Right lobe of liver (tissue), 6 donors: ENCODE data around the gene TMEM144. TPM values are rescaled to one million over a fixed set of nuclear protein-coding genes. Genes with fewer than 3 reads are reported as not detected.
A peak's percentile ranks its signal among the peaks of the same experiment; 100 is the strongest.

Source experiments
- ATAC-seq, 4 donors: fragments of 200-7000 bp; cut with Tn5 transposase; one replicate each; pipeline ENCODE4 v1.9.1; 2020; ENCODE audit warnings: mild to moderate bottlenecking in 4 of 4, moderate library complexity in 4 of 4
- DNase-seq, 3 donors: peaks; one replicate each; pipeline ENCODE4 v3.0.0-alpha.2; 2020
- H3K27ac ChIP-seq, 3 donors: fragments of 200-600 bp; one replicate each; pipeline ENCODE4 v1.8.0; 2022
- H3K27me3 ChIP-seq, 2 donors: fragments of 200-600 bp; one replicate each; pipeline ENCODE4 v1.8.0; 2022
- H3K36me3 ChIP-seq, 4 donors: fragments of 200-600 bp; sonication (generic) in 1 of 4; one replicate each; pipeline versions ENCODE4 v1.5.1 to v1.8.0; 2017 to 2022; ENCODE audit warnings: control low read depth in 1 of 4
- H3K4me1 ChIP-seq, 4 donors: fragments of 200-600 bp; sonication (generic) in 1 of 4; one replicate each; pipeline versions ENCODE4 v1.5.1 to v1.8.0; 2017 to 2022; ENCODE audit warnings: control low read depth in 1 of 4
- H3K4me3 ChIP-seq, 3 donors: fragments of 200-600 bp; one replicate each; pipeline ENCODE4 v1.8.0; 2022
- H3K9me3 ChIP-seq, 4 donors: fragments of 200-600 bp; sonication (generic) in 1 of 4; one replicate each; pipeline versions ENCODE4 v1.5.1 to v1.8.0; 2017 to 2022; ENCODE audit warnings: control low read depth in 1 of 4
- POLR2A ChIP-seq: fragments of 450-650 bp; IDR thresholded peaks from one replicate; pipeline ENCODE4 v1.6.1; 2017; ENCODE audit warnings: antibody characterized with exemption, mild to moderate bottlenecking
- WGBS: methylation state at CpG from one replicate; pipeline ENCODE4 v1.1.6; 2018; ENCODE audit warnings: low coverage, low lambda C conversion rate; ENCODE audit not compliant: insufficient coverage; ENCODE audit errors: missing lambda C conversion rate; 5-methylcytosine and 5-hydroxymethylcytosine counted together
- intact Hi-C, 2 donors: fragments of 100-400 bp; cut with DNase I; formaldehyde crosslinking; loops; one replicate each; pipeline versions ENCODE4 v1.11.2 to v1.14.1; 2022
- total RNA-seq, 6 experiments: library from RNA; depleted of rRNA in 2 of 6; stranded (reverse); fragments of >200 nt in 2 of 6; fragmentation: NEBNext Ultra II Directional in 3 of 6; extraction: Animal tissue kit (Norgen Biotek cat#: 25700) in 3 of 6; gene quantifications; one replicate each; pipeline versions ENCODE4 v1.1.0 to v1.2.4, GENCODE V29; 2016 to 2023
- TF ChIP-seq, protein P1 (sequence below), 4 donors: fragments of 200-600 bp in 3 of 4; fragments of 450-650 bp in 1 of 4; IDR thresholded peaks; one replicate each; pipeline versions ENCODE4 v1.5.1 to v1.8.0; 2016 to 2022; ENCODE audit warnings: antibody characterized with exemption in 4 of 4, mild to moderate bottlenecking in 2 of 4
- donor health status: DM: no; HTN: yes; CAD: no.
- donor health status: DM: no; HTN: no; CAD: no.
- donor health status: DM: no; HTN: no; CAD: no.
- donor health status: DM: no; HTN: yes; CAD: no.
- donor health status: DM: no; HTN: yes; CAD: no.

Gene TMEM144
- total RNA-seq, 6 experiments from 2014 or later, result 1.3 to 6.7 (median 2.1) TPM

DNA sequence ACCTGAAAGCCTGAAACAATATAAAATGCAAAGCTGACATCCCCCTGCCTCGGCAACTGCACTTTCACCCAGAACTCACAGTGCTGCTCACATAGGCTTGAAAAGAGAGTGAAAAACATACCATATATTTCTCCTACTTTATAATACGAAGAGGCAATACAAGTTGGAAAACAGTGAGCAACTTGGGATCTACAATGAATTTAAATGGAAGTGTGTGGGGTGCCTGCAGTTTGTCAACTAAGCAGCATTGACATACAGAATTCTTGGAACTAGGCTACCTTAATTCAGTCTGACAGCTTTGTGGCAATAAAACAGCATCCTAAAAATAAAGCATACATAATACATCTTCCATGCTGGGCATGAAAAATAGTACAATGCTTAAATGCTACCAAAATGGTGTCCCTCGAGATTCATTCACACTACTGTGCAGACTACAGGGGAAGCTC is 45.5 kb upstream of the TMEM144 start:
- DNase-seq (no peak), ATAC-seq (no peak)
- no peak overlapping the region for H3K27ac ChIP-seq
- intact Hi-C loops, result no loop called here
- no peak for TF ChIP-seq POLR2A
- TF ChIP-seq, protein P1, sequence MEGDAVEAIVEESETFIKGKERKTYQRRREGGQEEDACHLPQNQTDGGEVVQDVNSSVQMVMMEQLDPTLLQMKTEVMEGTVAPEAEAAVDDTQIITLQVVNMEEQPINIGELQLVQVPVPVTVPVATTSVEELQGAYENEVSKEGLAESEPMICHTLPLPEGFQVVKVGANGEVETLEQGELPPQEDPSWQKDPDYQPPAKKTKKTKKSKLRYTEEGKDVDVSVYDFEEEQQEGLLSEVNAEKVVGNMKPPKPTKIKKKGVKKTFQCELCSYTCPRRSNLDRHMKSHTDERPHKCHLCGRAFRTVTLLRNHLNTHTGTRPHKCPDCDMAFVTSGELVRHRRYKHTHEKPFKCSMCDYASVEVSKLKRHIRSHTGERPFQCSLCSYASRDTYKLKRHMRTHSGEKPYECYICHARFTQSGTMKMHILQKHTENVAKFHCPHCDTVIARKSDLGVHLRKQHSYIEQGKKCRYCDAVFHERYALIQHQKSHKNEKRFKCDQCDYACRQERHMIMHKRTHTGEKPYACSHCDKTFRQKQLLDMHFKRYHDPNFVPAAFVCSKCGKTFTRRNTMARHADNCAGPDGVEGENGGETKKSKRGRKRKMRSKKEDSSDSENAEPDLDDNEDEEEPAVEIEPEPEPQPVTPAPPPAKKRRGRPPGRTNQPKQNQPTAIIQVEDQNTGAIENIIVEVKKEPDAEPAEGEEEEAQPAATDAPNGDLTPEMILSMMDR (IDR thresholded peaks at IDR 0.05), result no peak
- H3K27me3 ChIP-seq, result no peaks in the 10 kb centered on the region
- no peak overlapping the region for H3K4me3 ChIP-seq
- no peaks in the 10 kb centered on the region for H3K36me3 ChIP-seq
- H3K4me1 ChIP-seq, result no peaks in the 10 kb centered on the region
- 37% methylated on average over 3 of the region's 3 CpGs for WGBS
- H3K9me3 ChIP-seq, result no peaks in the 10 kb centered on the region

DNA sequence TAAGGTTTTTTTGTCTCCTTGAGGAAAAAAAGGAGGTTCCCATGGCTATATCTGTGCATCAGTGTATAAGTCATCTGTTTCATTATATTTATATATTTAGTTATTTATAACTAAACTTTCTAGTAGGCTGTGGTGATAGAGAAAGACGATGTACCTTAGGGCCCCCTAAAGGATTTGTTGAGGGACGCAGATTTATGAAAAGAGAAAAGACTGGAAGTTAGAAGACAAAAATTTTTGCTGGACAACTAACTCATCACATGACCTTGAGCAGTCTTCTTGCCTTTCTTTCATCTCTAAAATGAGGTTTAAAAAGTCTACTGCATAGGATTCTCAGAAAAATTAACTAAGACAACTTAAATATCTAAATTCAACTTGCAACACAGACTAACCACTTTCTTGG is 43.6 kb upstream of the TMEM144 start:
- no peaks in the 10 kb centered on the region for H3K27me3 ChIP-seq
- H3K4me1 ChIP-seq, result no peaks in the 10 kb centered on the region
- 62% methylated on average over 2 of the region's 2 CpGs for WGBS
- no peak overlapping the region for H3K27ac ChIP-seq
- DNase-seq (no peak), ATAC-seq (no peak)
- no peak for TF ChIP-seq POLR2A
- TF ChIP-seq, protein P1 (IDR thresholded peaks at IDR 0.05), result no peak
- no peak overlapping the region for H3K4me3 ChIP-seq
- intact Hi-C loops, result no loop called here
- H3K9me3 ChIP-seq, result no peaks in the 10 kb centered on the region
- no peaks in the 10 kb centered on the region for H3K36me3 ChIP-seq

DNA sequence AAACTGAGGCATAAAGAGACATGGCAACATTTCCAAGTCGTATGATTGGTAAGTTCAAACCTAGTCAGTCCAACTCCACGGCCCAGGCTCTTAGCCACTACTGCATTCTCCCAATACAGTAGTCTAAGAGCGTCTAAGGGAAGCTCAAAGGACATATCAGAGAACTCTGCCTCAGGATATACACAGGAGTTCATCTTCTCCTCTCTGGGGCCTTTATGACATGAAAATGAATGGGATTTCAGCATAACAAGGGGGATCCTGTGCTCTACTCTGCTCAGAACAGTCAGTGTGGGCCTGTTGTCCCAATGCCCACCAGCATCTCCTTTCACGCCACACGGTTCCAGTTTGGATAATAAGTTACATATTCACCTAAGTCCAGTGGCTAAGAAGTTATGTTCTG is 41.7 kb upstream of the TMEM144 start:
- TF ChIP-seq, protein P1 (IDR thresholded peaks at IDR 0.05), result no peak
- no peak for TF ChIP-seq POLR2A
- 50% methylated on average over 5 of the region's 5 CpGs for WGBS
- no peaks in the 10 kb centered on the region for H3K9me3 ChIP-seq
- DNase-seq (no peak), ATAC-seq (no peak)
- no peaks in the 10 kb centered on the region for H3K27me3 ChIP-seq
- H3K27ac ChIP-seq, result peak overlapping the region in 1 of 3 donors; percentile 37
- intact Hi-C loops, result no loop called here
- no peak overlapping the region for H3K4me3 ChIP-seq
- H3K4me1 ChIP-seq, result no peaks in the 10 kb centered on the region
- no peaks in the 10 kb centered on the region for H3K36me3 ChIP-seq

DNA sequence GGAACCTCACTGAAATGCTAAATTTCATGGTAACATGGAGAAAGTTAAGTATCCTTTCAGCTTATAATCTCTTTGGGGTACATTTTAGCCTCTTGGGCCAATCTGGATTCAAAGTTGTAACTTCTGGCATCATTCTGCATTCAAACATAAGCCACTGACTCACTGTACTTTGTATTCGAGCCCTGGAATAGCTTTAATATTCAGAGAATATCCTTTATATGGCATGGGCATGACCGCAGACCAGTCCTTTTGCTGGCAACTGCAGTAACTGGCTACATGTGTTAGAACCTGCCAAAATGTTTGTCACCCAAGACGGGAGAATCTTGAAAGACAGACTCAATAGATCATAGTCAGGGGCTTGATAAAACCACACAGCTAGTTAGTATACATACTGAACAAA is 40.8 kb upstream of the TMEM144 start:
- DNase-seq (no peak), ATAC-seq (no peak)
- no peaks in the 10 kb centered on the region for H3K27me3 ChIP-seq
- 29% methylated on average over 3 of the region's 3 CpGs for WGBS
- no peaks in the 10 kb centered on the region for H3K9me3 ChIP-seq
- no peaks in the 10 kb centered on the region for H3K36me3 ChIP-seq
- no peak for TF ChIP-seq POLR2A
- TF ChIP-seq, protein P1 (IDR thresholded peaks at IDR 0.05), result no peak
- H3K4me1 ChIP-seq, result no peaks in the 10 kb centered on the region
- intact Hi-C loops, result no loop called here
- H3K4me3 ChIP-seq, result peak overlapping the region in 1 of 3 donors; percentile 27
- peak overlapping the region in 2 of 3 donors; percentile 6 to 37 for H3K27ac ChIP-seq
